ENCODE data around the gene PTPN6. TPM values are rescaled to one million over a fixed set of nuclear protein-coding genes. Genes with fewer than 3 reads are reported as not detected.

Gene PTPN6
- total RNA-seq, 1 experiment from 2014 or later, result 28.4 TPM

- Histone ChIP-seq H3K4me2 (ENCODE audit: low read length) (no peak overlapping the region), H3F3A (ENCODE audit: low read length, unreplicated experiment) (no peaks in the 10 kb centered on the region), H3K4me3 (ENCODE audit: low read length) (no peak overlapping the region), H4K20me1 (ENCODE audit: low read length) (no peaks in the 10 kb centered on the region), H3K79me2 (ENCODE audit: low read length) (no peaks in the 10 kb centered on the region), H3K27ac (ENCODE audit: low read length) (no peak overlapping the region), H3K36me3 (ENCODE audit: low read depth, low read length) (peaks cover 3% of the 10 kb centered on the region; the same call in 1 of the 2 replicates), H3K9me3 (ENCODE audit: low read length) (no peaks in the 10 kb centered on the region), H3K9me2 (replicated peaks; ENCODE audit: low read length) (no peaks in the 10 kb centered on the region), H3K4me1 (ENCODE audit: insufficient read depth, low read length) (no peaks in the 10 kb centered on the region), H3K9ac (ENCODE audit: low read length) (no peak overlapping the region), H3K27me3 (ENCODE audit: low read length) (no peaks in the 10 kb centered on the region), H2AFZ (ENCODE audit: low read length) (no peak overlapping the region)
- ChIA-PET POLR2A (ENCODE audit: unreplicated experiment) (no interaction called here), CTCF (no interaction called here)
- TF ChIP-seq CTCF (conservative IDR thresholded peaks at IDR 0.05; ENCODE audit: low read depth, low read length), result no peak
- no peak for TF ChIP-seq EZH2 (IDR thresholded peaks at IDR 0.05; ENCODE audit: low read length, unreplicated experiment)
- no peak for TF ChIP-seq EZH2phosphoT487 (IDR thresholded peaks at IDR 0.05; ENCODE audit: borderline replicate concordance, low read length)
- no peak for ATAC-seq
- no TSS peak for BruUV-seq (replicated peaks)
- intact Hi-C loops (cut with micrococcal nuclease), result no loop called here
- DNase-seq, result no peak
Observed at GRCh38 chr12:6981152-6982052, 30.2 kb downstream of the PTPN6 start.

DNA sequence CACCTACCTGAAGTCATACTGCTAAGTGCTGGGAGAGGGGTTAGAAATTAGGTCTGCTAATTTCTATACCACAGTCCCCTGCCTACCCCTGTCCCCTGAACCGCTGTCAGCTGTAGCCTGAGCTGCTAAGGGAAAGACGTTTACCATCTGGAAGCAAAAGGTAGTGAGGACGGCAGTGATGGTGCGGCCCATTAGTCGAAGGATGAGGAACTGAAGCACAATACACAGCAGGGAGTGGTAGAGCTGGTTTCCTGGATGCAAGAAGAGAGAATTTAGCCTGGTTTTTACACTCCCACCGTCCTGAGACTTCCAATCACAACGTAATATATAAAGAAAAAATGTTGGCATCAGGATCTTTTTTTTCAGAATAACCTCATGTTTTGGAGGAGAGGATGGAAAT, 31.4 kb downstream of the PTPN6 start:
- POLR2A ChIA-PET (ENCODE audit: unreplicated experiment), result no interaction called here
- CTCF ChIA-PET, result no interaction called here
- no peak overlapping the region for H3K4me2 ChIP-seq (ENCODE audit: low read length)
- intact Hi-C loops (cut with micrococcal nuclease), result no loop called here
- no peaks in the 10 kb centered on the region for H3K9me2 ChIP-seq (replicated peaks; ENCODE audit: low read length)
- H3K4me3 ChIP-seq (ENCODE audit: low read length), result no peak overlapping the region
- H3K36me3 ChIP-seq (ENCODE audit: low read depth, low read length), result no peaks in the 10 kb centered on the region; the same call in 1 of the 2 replicates
- H4K20me1 ChIP-seq (ENCODE audit: low read length), result no peaks in the 10 kb centered on the region
- TF ChIP-seq EZH2 (IDR thresholded peaks at IDR 0.05; ENCODE audit: low read length, unreplicated experiment), result no peak
- no peak for TF ChIP-seq EZH2phosphoT487 (IDR thresholded peaks at IDR 0.05; ENCODE audit: borderline replicate concordance, low read length)
- TF ChIP-seq CTCF (conservative IDR thresholded peaks at IDR 0.05; ENCODE audit: low read depth, low read length), result no peak
- no peak overlapping the region for H3K9ac ChIP-seq (ENCODE audit: low read length)
- H3F3A ChIP-seq (ENCODE audit: low read length, unreplicated experiment), result no peaks in the 10 kb centered on the region
- no peaks in the 10 kb centered on the region for H3K79me2 ChIP-seq (ENCODE audit: low read length)
- no peak for ATAC-seq
- no peaks in the 10 kb centered on the region for H3K27me3 ChIP-seq (ENCODE audit: low read length)
- no peak overlapping the region for H3K27ac ChIP-seq (ENCODE audit: low read length)
- H3K4me1 ChIP-seq (ENCODE audit: insufficient read depth, low read length), result no peaks in the 10 kb centered on the region
- no peaks in the 10 kb centered on the region for H3K9me3 ChIP-seq (ENCODE audit: low read length)
- H2AFZ ChIP-seq (ENCODE audit: low read length), result no peak overlapping the region
- no peak for DNase-seq
- no TSS peak for BruUV-seq (replicated peaks)

DNA sequence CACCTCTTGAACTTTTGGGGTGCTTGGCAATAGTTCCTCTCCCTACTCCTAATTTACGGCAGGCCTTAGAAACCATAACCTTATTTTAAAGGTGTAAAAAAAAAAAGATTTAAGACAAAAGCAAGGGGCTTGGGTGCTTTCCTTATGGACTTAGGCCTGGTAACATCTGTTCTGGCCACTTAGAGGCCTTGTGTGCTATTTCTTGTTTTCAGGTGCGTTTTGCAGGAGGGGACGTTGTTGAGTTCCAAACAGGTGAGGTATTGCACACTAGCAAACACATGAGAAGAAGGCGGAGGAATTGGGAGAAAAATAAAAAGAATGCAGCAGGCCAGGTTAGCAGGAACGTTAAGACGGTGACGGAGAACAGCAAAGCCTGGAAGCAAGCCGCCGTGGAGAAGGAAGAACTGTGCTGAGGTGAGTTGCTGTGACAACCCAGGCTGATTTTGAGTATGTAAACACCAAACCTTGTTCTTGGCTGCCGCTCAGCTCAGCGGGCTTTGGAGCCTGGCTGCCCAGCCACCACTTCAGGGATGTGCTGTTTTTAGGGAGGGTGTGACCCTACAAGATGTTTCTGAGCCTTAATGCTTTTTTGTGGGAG, 36.9 kb downstream of the PTPN6 start:
- no peak overlapping the region for H3K4me3 ChIP-seq (ENCODE audit: low read length)
- TF ChIP-seq EZH2 (IDR thresholded peaks at IDR 0.05; ENCODE audit: low read length, unreplicated experiment) (no peak), EZH2phosphoT487 (IDR thresholded peaks at IDR 0.05; ENCODE audit: borderline replicate concordance, low read length) (no peak), CTCF (conservative IDR thresholded peaks at IDR 0.05; ENCODE audit: low read depth, low read length) (no peak)
- H3K36me3 ChIP-seq (ENCODE audit: low read depth, low read length), result no peaks in the 10 kb centered on the region; the same call in none of the 2 replicates
- no peaks in the 10 kb centered on the region for H3K27me3 ChIP-seq (ENCODE audit: low read length)
- no TSS peak for BruUV-seq (replicated peaks)
- H2AFZ ChIP-seq (ENCODE audit: low read length), result no peak overlapping the region
- H3K9me2 ChIP-seq (replicated peaks; ENCODE audit: low read length), result no peaks in the 10 kb centered on the region
- no peak overlapping the region for H3K9ac ChIP-seq (ENCODE audit: low read length)
- H3K4me2 ChIP-seq (ENCODE audit: low read length), result no peak overlapping the region
- H3K79me2 ChIP-seq (ENCODE audit: low read length), result no peaks in the 10 kb centered on the region
- no peaks in the 10 kb centered on the region for H3F3A ChIP-seq (ENCODE audit: low read length, unreplicated experiment)
- DNase-seq, result no peak
- no peaks in the 10 kb centered on the region for H3K9me3 ChIP-seq (ENCODE audit: low read length)
- POLR2A ChIA-PET (ENCODE audit: unreplicated experiment), result no interaction called here
- H4K20me1 ChIP-seq (ENCODE audit: low read length), result no peaks in the 10 kb centered on the region
- no peak overlapping the region for H3K27ac ChIP-seq (ENCODE audit: low read length)
- intact Hi-C loops (cut with micrococcal nuclease), result no loop called here
- ATAC-seq, result no peak
- no peaks in the 10 kb centered on the region for H3K4me1 ChIP-seq (ENCODE audit: insufficient read depth, low read length)
- CTCF ChIA-PET, result no interaction called here
